ENCODE measurements around the gene GDI1.

The GDI1 gene

GRCh38 chrX:154464806-154465365, 27.9 kb downstream of the GDI1 start:
- no peak for DNase-seq

GRCh38 chrX:154465601-154466000, 28.6 kb downstream of the GDI1 start:
- DNase-seq, result no peak

- DNase-seq, result no peak
These were observed 29.1 kb downstream of the GDI1 start for GRCh38 chrX:154466036-154466435.

- DNase-seq, result no peak
These were observed 30.0 kb downstream of the GDI1 start for GRCh38 chrX:154466907-154467306.

- DNase-seq, result no peak
These were observed 30.6 kb downstream of the GDI1 start for GRCh38 chrX:154467556-154467955.

GRCh38 chrX:154468217-154468616, 31.3 kb downstream of the GDI1 start:
- DNase-seq, result no peak

- DNase-seq, result no peak
These were observed 32.2 kb downstream of the GDI1 start for GRCh38 chrX:154469114-154469513.

GRCh38 chrX:154469880-154470279, 32.9 kb downstream of the GDI1 start:
- no peak for DNase-seq

GRCh38 chrX:154470434-154470833, 33.5 kb downstream of the GDI1 start:
- no peak for DNase-seq

- no peak for DNase-seq
These were observed 34.1 kb downstream of the GDI1 start for GRCh38 chrX:154470914-154471568.

GRCh38 chrX:154471839-154472684, 35.1 kb downstream of the GDI1 start:
- DNase-seq, result no peak

GRCh38 chrX:154472685-154473632, 36.0 kb downstream of the GDI1 start:
- DNase-seq, result no peak

GRCh38 chrX:154473683-154474082, 36.7 kb downstream of the GDI1 start:
- DNase-seq, result no peak

GRCh38 chrX:154476821-154477220, 39.9 kb downstream of the GDI1 start:
- no peak for DNase-seq

GRCh38 chrX:154477891-154478477, 41.0 kb downstream of the GDI1 start:
- DNase-seq, result no peak

GRCh38 chrX:154478728-154479622, 42.0 kb downstream of the GDI1 start, which contains the start of gene LAGE3:
Gene LAGE3 (minus strand): TSS chrX:154479281. CDS start chrX:154478915, 366 bp downstream.
- peak; percentile 57 to 69 for DNase-seq

- DNase-seq, result no peak
These were observed 44.2 kb downstream of the GDI1 start for GRCh38 chrX:154481195-154481594.

GRCh38 chrX:154481911-154482601, 45.1 kb downstream of the GDI1 start:
- no peak for DNase-seq

- no peak for DNase-seq
These were observed 45.8 kb downstream of the GDI1 start for GRCh38 chrX:154482786-154483185.

- DNase-seq, result no peak
These were observed 46.4 kb downstream of the GDI1 start for GRCh38 chrX:154483325-154483724.
